GM11168 (cell line): ENCODE results near the gene PARK7.

Experiments
- in situ Hi-C: fragments of 300-500 bp; cut with MboI; formaldehyde crosslinking; loops from one replicate; pipeline ENCODE4 v1.12.0; 2022; ENCODE audit warnings: low sequenced_read_pairs; ENCODE audit not compliant: unreplicated experiment

Gene PARK7

DNA sequence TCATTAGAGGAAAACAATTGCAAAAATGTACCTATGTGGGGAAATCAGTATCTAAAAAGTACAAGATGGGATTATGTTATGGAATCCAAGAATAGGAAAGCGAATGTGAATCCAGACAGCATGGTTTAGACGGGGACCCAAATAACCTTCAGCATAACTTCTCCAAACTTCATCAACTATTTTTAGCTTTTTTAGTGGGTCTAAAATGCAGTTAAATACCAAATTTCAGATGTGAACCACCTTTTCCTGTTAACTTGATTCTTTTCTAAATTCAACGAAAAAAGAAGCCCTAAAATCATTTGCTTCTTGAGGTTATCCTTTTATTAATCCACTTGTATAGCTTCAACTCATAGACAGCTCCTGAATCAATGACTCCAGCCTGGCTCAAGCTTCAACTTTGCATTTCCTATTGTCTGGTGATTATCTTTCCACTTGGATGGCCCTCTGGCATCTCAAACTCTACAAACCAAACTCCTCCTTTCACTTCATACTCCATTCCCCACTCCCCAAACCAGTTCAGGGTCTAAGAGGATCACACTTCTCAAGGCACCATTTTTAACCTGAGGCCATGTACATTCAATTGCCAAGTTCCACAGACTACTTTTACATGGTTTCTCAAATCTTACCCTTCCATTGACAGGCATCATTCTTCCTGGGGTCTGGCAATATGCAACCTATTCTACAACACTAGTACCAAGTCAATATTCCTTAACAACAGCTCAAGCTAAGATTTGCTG, 57.1 kb downstream of the PARK7 start:
- in situ Hi-C loops: loop anchor here (5.0 kb wide), 2 partner anchors 289 to 334 kb away; no protein-coding TSS in a partner anchor

DNA sequence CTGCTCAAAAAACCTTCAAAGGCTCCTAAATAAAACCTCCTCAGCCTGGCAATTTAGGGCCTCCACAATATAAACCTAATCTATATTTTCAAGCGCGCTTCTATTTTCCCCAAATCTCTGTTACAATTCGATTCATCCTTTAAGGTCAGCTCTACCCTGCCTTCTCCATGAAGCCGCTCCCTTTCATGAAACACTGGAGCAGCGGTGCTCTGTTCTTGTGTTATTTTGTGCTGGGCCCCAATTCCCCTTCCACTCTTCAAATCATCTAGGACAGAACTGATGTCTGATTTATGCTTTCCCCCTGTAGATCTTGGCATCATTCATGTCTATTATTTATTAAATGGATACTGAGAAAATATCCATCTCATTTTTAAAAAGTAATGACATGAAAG, 57.7 kb downstream of the PARK7 start:
- in situ Hi-C loops: loop anchor here (5.0 kb wide), 2 partner anchors 288 to 333 kb away; no protein-coding TSS in a partner anchor

DNA sequence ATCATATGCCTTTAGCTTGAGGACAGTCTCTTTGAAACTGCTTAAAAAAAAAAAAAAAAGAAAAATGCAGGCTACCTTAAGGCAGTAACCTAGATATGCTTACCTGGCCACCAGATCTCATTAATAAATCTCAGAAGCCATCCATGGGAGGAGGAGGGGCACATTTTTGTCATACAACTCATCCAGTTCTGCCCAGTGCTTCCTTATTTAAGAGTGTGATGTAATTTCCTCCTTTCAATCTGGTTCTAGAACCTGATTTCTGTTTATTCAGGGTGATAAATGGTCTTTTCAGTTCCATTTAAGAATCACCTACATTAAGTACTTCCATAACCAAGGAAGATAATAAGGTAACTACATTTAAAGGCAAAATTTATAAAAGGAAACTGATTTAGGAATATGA, 58.5 kb downstream of the PARK7 start:
- in situ Hi-C loops: no loop called here

- in situ Hi-C loops: no loop called here
These were observed 60.3 kb downstream of the PARK7 start for GRCh38 chr1:8021676-8022266.

DNA sequence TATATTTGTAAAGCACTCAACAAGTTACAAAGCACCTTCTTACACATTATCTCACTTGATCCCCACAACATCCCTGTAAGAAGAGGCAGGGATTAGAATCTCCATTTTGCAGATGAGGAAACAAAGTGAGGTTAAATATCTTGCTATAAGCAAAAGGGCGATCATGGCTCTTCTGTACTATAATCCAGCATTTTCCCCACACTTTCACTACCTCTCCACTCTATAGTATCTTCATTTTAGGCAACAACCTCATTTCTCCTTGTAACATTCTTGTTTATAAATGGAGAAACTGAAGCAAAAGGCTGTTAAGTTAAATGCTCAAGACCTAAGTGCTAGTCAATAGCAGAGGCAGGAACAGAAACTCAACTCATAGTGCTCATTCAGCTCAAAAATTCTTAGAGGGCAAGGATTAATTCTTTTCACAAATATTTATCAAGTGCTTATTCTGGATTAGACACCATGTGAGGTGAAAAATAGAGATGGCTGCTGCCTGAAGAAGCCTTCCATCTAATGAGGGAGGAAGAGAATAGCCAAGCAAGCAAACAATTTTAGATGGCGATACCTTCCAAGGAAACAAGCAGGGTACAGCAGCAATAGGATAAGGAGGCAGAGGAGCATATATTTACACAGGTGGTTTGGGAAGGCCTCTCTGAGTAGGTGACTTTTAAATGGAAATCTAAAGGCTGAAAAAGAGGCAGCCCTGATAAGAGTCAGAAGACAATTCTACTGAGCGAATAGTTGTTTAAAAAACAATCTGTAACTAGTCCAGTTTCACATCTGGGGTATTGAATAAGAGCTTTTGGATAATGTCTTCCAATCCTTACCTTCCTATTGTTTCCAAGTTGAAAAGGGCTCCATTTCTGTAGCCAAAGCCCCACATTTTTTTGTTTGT, 61.1 kb downstream of the PARK7 start:
- in situ Hi-C loops: no loop called here

- in situ Hi-C loops: no loop called here
These were observed 61.9 kb downstream of the PARK7 start for GRCh38 chr1:8023287-8023994.

- in situ Hi-C loops: no loop called here
These were observed 62.4 kb downstream of the PARK7 start for GRCh38 chr1:8023995-8024313.

DNA sequence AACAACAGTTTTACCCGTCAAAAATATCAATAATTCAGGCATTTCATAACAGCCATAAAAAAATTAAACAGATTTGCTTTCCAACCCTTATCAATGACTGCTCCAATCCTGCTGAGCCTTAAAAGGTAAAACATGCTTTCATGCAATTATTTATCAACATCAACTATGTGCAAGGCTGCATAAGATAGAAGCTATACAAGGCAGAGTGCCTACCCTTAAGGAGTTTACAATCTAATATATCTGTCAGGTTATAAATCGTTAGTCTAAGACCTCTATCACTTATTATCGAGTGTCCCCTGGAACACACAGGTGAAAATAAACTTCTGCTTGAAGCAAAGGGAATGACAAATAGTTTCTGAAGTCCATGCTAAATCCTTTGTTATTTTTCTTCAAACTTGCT, 62.8 kb downstream of the PARK7 start:
- in situ Hi-C loops: no loop called here

DNA sequence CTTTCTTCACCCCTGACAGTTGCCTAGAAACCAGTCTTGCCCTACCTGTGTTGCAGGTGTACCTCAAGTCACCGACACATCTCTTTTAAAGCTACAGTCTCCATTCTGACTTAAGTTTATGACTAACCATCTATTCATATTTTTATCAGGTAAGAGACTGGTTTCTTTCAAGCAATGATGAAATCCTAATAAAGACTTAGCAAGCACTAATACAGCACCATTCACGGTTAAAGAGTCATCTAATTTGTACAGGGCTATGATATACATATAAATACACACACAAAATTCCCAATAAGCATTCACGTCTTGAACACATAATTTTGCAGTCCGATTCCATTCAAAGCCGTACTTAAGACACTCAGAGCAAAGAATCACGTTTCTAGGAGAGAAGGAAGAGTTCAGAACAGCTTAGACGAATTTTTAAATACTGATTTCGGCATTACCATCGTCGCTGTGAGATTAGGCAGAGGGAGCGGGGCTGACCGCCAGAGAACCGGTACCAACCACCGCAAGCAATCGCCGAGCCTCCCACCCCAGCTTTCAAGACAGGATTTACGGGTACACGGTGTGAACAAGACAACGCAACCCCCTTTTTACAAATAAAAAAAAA, 63.7 kb downstream of the PARK7 start:
- in situ Hi-C loops: no loop called here

DNA sequence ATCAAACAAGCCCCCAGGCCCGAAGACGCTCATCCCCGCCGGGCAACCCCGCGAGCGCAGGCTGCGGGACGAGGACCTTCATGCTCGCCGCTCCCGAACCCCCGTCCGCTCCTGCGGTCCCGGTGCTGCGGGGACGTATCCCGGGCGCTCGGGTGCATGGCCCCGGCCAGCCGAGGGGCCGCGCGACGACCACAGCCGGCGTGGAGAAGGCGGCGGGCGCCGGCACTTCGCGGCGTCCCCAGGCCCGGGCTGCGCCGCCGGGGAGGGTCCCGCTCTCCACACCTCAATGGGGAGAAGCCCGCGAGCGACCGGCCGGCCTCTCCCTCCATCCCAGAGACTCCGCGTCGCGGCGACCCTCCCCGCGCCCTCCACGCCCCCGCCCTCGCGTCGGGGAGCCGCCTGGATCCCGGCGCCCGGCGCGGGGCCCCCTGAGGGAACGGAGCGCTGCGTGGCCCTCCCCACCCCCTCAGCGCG, 64.2 kb downstream of the PARK7 start:
- in situ Hi-C loops: no loop called here

GRCh38 chr1:8026153-8026975, 64.9 kb downstream of the PARK7 start, which contains the start of gene ERRFI1:
TSS of gene ERRFI1 (minus strand) at chr1:8026309. CDS start at chr1:8015619, 10,690 bp downstream.
- in situ Hi-C loops: no loop called here

DNA sequence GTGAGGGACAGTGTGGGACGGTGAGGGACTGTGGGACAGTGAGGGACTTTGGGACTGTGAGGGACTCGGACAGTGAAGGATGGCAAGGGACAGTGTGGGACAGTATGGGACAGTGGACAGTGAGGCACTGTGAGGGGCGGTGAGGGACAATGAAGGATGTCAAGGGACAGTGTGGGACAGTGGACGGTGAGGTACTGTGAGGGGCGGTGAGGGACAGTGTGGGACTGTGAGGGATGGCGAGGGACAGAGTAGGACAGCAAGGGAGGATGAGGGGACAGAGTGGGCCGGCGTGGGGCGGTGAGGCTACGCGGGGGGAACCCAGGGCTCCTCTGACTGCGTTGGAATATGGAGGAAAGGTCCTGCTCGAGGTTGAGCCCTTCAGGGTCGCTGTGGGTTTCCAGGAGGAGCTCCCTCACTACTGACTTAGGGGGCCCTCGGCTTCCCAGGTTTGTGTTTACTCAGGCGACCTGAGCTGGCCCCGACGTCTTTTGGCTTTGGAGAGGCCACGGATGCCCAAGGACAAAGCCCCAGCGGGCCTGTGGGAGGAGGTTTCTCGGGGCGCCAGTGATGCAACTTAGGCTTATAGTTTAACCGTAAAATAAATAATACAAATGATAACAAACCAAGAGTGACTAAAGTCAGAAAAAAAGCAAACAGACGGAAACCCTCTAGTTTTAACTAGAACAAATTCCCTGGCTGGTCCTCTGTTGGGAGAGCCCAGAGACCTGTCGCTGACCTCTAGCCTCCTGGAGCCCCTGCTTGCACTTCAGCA, 65.7 kb downstream of the PARK7 start:
- in situ Hi-C loops: no loop called here

- in situ Hi-C loops: no loop called here
These were observed 66.4 kb downstream of the PARK7 start for GRCh38 chr1:8027748-8028570.

DNA sequence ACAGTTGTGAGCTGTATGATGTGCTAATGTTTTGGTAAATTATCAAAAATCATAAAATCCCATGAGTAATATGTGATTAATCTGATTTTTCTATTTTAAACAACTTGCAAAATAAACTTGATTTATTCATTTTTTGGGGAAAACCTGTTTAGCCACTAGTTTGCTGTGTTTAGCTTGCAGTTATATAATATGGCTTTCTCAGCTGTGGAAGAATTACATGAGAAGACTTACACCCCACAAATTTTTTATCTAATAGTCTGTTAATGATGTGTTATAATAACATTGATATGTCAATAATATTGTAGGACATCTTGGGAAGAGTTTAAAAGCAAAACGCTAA, 67.0 kb downstream of the PARK7 start:
- in situ Hi-C loops: no loop called here

- in situ Hi-C loops: no loop called here
These were observed 69.8 kb downstream of the PARK7 start for GRCh38 chr1:8031176-8031785.

DNA sequence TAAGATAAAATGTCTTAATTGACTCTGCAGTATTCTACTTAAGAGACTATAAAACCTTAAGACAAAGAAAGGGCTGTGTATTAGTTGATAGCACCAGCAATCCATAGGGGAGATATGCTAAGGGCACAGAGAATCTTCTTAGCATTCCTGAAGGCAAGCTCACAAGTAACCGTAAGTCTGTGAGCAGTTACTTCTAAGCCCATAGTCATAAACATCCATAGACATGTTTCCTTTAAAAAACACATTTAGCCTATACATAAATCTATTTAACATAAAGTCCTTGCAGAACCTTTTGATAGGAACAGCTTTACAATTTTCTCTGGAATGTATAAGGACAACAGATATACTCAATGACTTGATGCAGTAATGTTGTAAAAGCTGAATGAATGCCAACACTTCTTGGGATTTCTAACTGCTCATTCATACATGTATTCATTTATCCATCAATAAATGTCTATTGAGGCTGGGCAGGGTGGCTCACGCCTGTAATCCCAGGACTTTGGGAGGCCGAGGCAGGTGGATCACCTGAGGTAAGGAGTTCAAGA, 70.9 kb downstream of the PARK7 start:
- in situ Hi-C loops: no loop called here

GRCh38 chr1:8033322-8033721, 71.8 kb downstream of the PARK7 start:
- in situ Hi-C loops: no loop called here
